MM.1S (cell line): ENCODE measurements around the gene ATP1A4.

ENCODE experiments used
- DNase-seq: peaks from one replicate; pipeline ENCODE4 v3.0.0-alpha.2; 2015
- H2AFZ ChIP-seq: fragments of 300-600 bp; sonication (generic); 2 replicates; pipeline ENCODE4 v1.6.0; 2016; ENCODE audit warnings: antibody characterized with exemption, low read length
- H3F3A ChIP-seq: fragments of 300-600 bp; sonication (generic); 2 replicates; pipeline ENCODE4 v1.6.1; 2016; ENCODE audit warnings: mild to moderate bottlenecking, antibody characterized with exemption, low read length, moderate library complexity, mixed read lengths; ENCODE audit not compliant: insufficient read depth
- H3K27ac ChIP-seq: fragments of 300-600 bp; sonication (generic); 2 replicates; pipeline ENCODE4 v1.5.1; 2016; ENCODE audit warnings: mild to moderate bottlenecking, low read length
- H3K27me3 ChIP-seq: fragments of 300-600 bp; sonication (generic); replicated peaks from 2 replicates; pipeline ENCODE4 v1.6.0; 2016; ENCODE audit warnings: low read length; ENCODE audit not compliant: insufficient read depth
- H3K36me3 ChIP-seq: fragments of 300-600 bp; sonication (generic); replicated peaks from 2 replicates; pipeline ENCODE4 v1.6.1; 2016; ENCODE audit warnings: mild to moderate bottlenecking, low read length, mixed read lengths; ENCODE audit not compliant: insufficient read depth
- H3K4me1 ChIP-seq: fragments of 300-600 bp; sonication (generic); 2 replicates; pipeline ENCODE4 v1.6.1; 2016; ENCODE audit warnings: low read length, mixed read lengths
- H3K4me2 ChIP-seq: fragments of 300-600 bp; sonication (generic); 2 replicates; pipeline ENCODE4 v1.6.0; 2016; ENCODE audit warnings: low read depth, low read length
- H3K4me3 ChIP-seq: fragments of 300-600 bp; sonication (generic); 2 replicates; pipeline ENCODE4 v1.5.1; 2016; ENCODE audit warnings: low read length, mixed read lengths
- H3K79me2 ChIP-seq: fragments of 300-600 bp; sonication (generic); 2 replicates; pipeline ENCODE4 v1.6.1; 2016; ENCODE audit warnings: mixed run types, low read length, mixed read lengths
- H3K9ac ChIP-seq: fragments of 300-600 bp; sonication (generic); 2 replicates; pipeline ENCODE4 v1.6.1; 2016; ENCODE audit warnings: low read length, mixed read lengths
- H3K9me2 ChIP-seq: fragments of 300-600 bp; sonication (generic); replicated peaks from 2 replicates; pipeline ENCODE4 v1.6.1; 2016; ENCODE audit warnings: mild to moderate bottlenecking, low read length, mixed read lengths; ENCODE audit not compliant: insufficient read depth
- H3K9me3 ChIP-seq: fragments of 300-600 bp; sonication (generic); replicated peaks from 2 replicates; pipeline ENCODE4 v1.6.1; 2016; ENCODE audit warnings: mild to moderate bottlenecking, low read length, mixed read lengths; ENCODE audit not compliant: insufficient read depth
- H4K20me1 ChIP-seq: fragments of 300-600 bp; sonication (generic); 2 replicates; pipeline ENCODE4 v1.6.1; 2016; ENCODE audit warnings: mild to moderate bottlenecking, low read length, moderate library complexity, mixed read lengths; ENCODE audit not compliant: insufficient read depth
- EZH2 ChIP-seq: fragments of 300-600 bp; sonication (generic); optimal IDR thresholded peaks from 2 replicates; pipeline ENCODE3; 2017; ENCODE audit warnings: low read depth, mild to moderate bottlenecking, antibody characterized with exemption, low read length, mixed read lengths
- EZH2phosphoT487 ChIP-seq: fragments of 300-600 bp; sonication (generic); IDR thresholded peaks from 2 replicates; pipeline ENCODE4 v1.6.1; 2018; ENCODE audit warnings: antibody characterized with exemption, low read length
- TF ChIP-seq, protein P1 (sequence below): fragments of 300-600 bp; sonication (generic); IDR thresholded peaks from 2 replicates; pipeline ENCODE4 v1.5.1; 2016; ENCODE audit warnings: antibody characterized with exemption, low read length, mixed read lengths

The ATP1A4 gene

DNA sequence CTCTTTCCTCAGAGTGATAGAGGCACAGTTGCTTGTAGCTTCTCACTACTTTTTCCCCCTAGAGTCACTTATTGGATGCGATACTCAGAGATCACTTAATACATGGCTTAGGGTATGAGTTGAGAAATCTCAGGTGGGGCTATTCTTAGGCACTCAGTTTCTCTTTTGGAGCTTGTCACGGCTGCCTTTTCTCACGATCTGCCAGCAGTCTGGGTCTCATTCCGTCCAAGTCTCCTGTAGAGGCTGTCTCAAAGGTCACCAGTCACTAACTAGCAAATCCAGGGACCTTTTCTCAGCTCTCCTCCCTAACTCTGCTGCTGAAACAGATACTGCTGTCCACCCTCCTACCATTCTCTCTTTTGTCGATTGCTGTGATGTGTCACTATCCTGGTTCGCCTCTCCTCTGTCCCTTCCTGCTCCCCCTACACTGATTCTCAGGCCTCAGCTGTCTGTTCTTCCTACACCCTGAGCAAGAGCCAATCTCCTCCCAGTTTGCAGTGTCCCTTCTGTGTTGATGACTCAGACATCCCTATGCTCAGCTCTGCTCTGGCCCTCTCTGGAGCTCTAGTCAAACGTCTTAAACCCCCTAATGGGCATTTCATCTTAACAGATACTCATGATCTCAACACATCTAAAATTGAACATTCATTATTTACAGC is 23.4 kb upstream of the ATP1A4 start:
- Histone ChIP-seq H3K36me3 (no peaks in the 10 kb centered on the region), H3K9ac (no peak overlapping the region), H3K79me2 (no peaks in the 10 kb centered on the region), H3K4me3 (no peak overlapping the region), H2AFZ (peak overlapping the region; percentile 23; the same call in 1 of the 2 replicates), H3F3A (no peaks in the 10 kb centered on the region), H3K27me3 (no peaks in the 10 kb centered on the region), H3K4me1 (no peaks in the 10 kb centered on the region), H3K9me3 (no peaks in the 10 kb centered on the region), H3K27ac (no peak overlapping the region), H4K20me1 (no peaks in the 10 kb centered on the region), H3K4me2 (peak overlapping the region; percentile 0; the same call in 1 of the 2 replicates), H3K9me2 (no peaks in the 10 kb centered on the region)
- no peak for DNase-seq
- TF ChIP-seq, protein P1, sequence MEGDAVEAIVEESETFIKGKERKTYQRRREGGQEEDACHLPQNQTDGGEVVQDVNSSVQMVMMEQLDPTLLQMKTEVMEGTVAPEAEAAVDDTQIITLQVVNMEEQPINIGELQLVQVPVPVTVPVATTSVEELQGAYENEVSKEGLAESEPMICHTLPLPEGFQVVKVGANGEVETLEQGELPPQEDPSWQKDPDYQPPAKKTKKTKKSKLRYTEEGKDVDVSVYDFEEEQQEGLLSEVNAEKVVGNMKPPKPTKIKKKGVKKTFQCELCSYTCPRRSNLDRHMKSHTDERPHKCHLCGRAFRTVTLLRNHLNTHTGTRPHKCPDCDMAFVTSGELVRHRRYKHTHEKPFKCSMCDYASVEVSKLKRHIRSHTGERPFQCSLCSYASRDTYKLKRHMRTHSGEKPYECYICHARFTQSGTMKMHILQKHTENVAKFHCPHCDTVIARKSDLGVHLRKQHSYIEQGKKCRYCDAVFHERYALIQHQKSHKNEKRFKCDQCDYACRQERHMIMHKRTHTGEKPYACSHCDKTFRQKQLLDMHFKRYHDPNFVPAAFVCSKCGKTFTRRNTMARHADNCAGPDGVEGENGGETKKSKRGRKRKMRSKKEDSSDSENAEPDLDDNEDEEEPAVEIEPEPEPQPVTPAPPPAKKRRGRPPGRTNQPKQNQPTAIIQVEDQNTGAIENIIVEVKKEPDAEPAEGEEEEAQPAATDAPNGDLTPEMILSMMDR: no peak
- TF ChIP-seq EZH2: no peak

DNA sequence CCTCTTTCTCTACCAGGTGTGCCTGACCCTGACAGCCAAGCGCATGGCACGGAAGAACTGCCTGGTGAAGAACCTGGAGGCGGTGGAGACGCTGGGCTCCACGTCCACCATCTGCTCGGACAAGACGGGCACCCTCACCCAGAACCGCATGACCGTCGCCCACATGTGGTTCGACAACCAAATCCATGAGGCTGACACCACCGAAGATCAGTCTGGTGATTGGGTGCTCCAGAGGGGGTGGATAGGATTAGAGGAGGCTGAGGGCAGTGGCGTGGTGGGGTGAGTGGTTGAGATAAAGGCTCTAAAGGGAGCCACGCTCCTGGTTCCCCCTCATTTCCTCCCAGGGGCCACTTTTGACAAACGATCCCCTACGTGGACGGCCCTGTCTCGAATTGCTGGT is 22.8 kb upstream of the ATP1A4 start:
- TF ChIP-seq EZH2 (no peak), EZH2phosphoT487 (no peak)
- TF ChIP-seq, protein P1: no peak
- no peaks in the 10 kb centered on the region for H4K20me1 ChIP-seq
- no peak overlapping the region for H3K4me2 ChIP-seq
- DNase-seq: no peak
- H3K27me3 ChIP-seq: no peaks in the 10 kb centered on the region
- no peaks in the 10 kb centered on the region for H3K4me1 ChIP-seq
- H3F3A ChIP-seq: no peaks in the 10 kb centered on the region
- no peak overlapping the region for H3K4me3 ChIP-seq
- H2AFZ ChIP-seq: no peak overlapping the region
- no peaks in the 10 kb centered on the region for H3K36me3 ChIP-seq
- no peaks in the 10 kb centered on the region for H3K9me2 ChIP-seq
- no peak overlapping the region for H3K27ac ChIP-seq
- no peaks in the 10 kb centered on the region for H3K79me2 ChIP-seq
- H3K9me3 ChIP-seq: no peaks in the 10 kb centered on the region
- H3K9ac ChIP-seq: no peak overlapping the region

DNA sequence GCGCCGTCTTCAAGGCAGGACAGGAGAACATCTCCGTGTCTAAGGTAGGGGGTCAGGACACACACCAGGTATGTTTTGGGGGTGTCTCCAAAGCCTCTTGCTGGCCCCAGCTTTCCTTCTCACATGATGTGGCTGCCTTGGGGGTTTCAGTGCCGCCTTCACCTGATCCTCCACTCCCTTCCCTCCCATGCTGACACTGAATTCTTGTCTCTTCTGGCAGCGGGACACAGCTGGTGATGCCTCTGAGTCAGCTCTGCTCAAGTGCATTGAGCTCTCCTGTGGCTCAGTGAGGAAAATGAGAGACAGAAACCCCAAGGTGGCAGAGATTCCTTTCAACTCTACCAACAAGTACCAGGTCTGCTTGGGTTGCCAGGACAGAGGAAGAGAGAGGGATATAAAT is 22.4 kb upstream of the ATP1A4 start:
- H3K9ac ChIP-seq: no peak overlapping the region
- H3K27ac ChIP-seq: no peak overlapping the region
- no peaks in the 10 kb centered on the region for H3F3A ChIP-seq
- no peaks in the 10 kb centered on the region for H3K27me3 ChIP-seq
- DNase-seq: no peak
- H4K20me1 ChIP-seq: no peaks in the 10 kb centered on the region
- H2AFZ ChIP-seq: no peak overlapping the region
- no peak overlapping the region for H3K4me2 ChIP-seq
- no peaks in the 10 kb centered on the region for H3K9me2 ChIP-seq
- no peak overlapping the region for H3K4me3 ChIP-seq
- TF ChIP-seq EZH2phosphoT487 (no peak), EZH2 (no peak)
- TF ChIP-seq, protein P1: no peak
- no peaks in the 10 kb centered on the region for H3K9me3 ChIP-seq
- no peaks in the 10 kb centered on the region for H3K79me2 ChIP-seq
- H3K4me1 ChIP-seq: no peaks in the 10 kb centered on the region
- no peaks in the 10 kb centered on the region for H3K36me3 ChIP-seq
